Right lobe of liver (tissue), 6 donors: ENCODE results near the gene IWS1. TPM values are rescaled to one million over a fixed set of nuclear protein-coding genes. Genes with fewer than 3 reads are reported as not detected.
"Not testable (repeated sequence)": the region's sequence is repeated elsewhere in the genome, so short reads cannot be mapped to it uniquely, and the experiment has no call there.

Source experiments
- ATAC-seq, 4 donors: fragments of 200-7000 bp; cut with Tn5 transposase; one replicate each; pipeline ENCODE4 v1.9.1; 2020; ENCODE audit warnings: mild to moderate bottlenecking in 4 of 4, moderate library complexity in 4 of 4
- DNase-seq, 3 donors: peaks; one replicate each; pipeline ENCODE4 v3.0.0-alpha.2; 2020
- H3K27ac ChIP-seq, 3 donors: fragments of 200-600 bp; one replicate each; pipeline ENCODE4 v1.8.0; 2022
- H3K27me3 ChIP-seq, 2 donors: fragments of 200-600 bp; one replicate each; pipeline ENCODE4 v1.8.0; 2022
- H3K36me3 ChIP-seq, 4 donors: fragments of 200-600 bp; sonication (generic) in 1 of 4; one replicate each; pipeline versions ENCODE4 v1.5.1 to v1.8.0; 2017 to 2022; ENCODE audit warnings: control low read depth in 1 of 4
- H3K4me1 ChIP-seq, 4 donors: fragments of 200-600 bp; sonication (generic) in 1 of 4; one replicate each; pipeline versions ENCODE4 v1.5.1 to v1.8.0; 2017 to 2022; ENCODE audit warnings: control low read depth in 1 of 4
- H3K4me3 ChIP-seq, 3 donors: fragments of 200-600 bp; one replicate each; pipeline ENCODE4 v1.8.0; 2022
- H3K9me3 ChIP-seq, 4 donors: fragments of 200-600 bp; sonication (generic) in 1 of 4; one replicate each; pipeline versions ENCODE4 v1.5.1 to v1.8.0; 2017 to 2022; ENCODE audit warnings: control low read depth in 1 of 4
- CTCF ChIP-seq, 4 donors: fragments of 200-600 bp in 3 of 4; fragments of 450-650 bp in 1 of 4; IDR thresholded peaks; one replicate each; pipeline versions ENCODE4 v1.5.1 to v1.8.0; 2016 to 2022; ENCODE audit warnings: antibody characterized with exemption in 4 of 4, mild to moderate bottlenecking in 2 of 4
- POLR2A ChIP-seq: fragments of 450-650 bp; IDR thresholded peaks from one replicate; pipeline ENCODE4 v1.6.1; 2017; ENCODE audit warnings: antibody characterized with exemption, mild to moderate bottlenecking
- WGBS: methylation state at CpG from one replicate; pipeline ENCODE4 v1.1.6; 2018; ENCODE audit warnings: low coverage, low lambda C conversion rate; ENCODE audit not compliant: insufficient coverage; ENCODE audit errors: missing lambda C conversion rate; 5-methylcytosine and 5-hydroxymethylcytosine counted together
- intact Hi-C, 2 donors: fragments of 100-400 bp; cut with DNase I; formaldehyde crosslinking; loops; one replicate each; pipeline versions ENCODE4 v1.11.2 to v1.14.1; 2022
- total RNA-seq, 6 experiments: library from RNA; depleted of rRNA in 2 of 6; stranded (reverse); fragments of >200 nt in 2 of 6; fragmentation: NEBNext Ultra II Directional in 3 of 6; extraction: Animal tissue kit (Norgen Biotek cat#: 25700) in 3 of 6; gene quantifications; one replicate each; pipeline versions ENCODE4 v1.1.0 to v1.2.4, GENCODE V29; 2016 to 2023
- donor health status: DM: no; HTN: yes; CAD: no.
- donor health status: DM: no; HTN: no; CAD: no.
- donor health status: DM: no; HTN: no; CAD: no.
- donor health status: DM: no; HTN: yes; CAD: no.
- donor health status: DM: no; HTN: yes; CAD: no.

The IWS1 gene
- total RNA-seq, 6 experiments from 2014 or later: 15.7 to 27.9 (median 20.1) TPM

GRCh38 chr2:127573771-127574170 is 47.5 kb upstream of the IWS1 start:
- H3K4me3 ChIP-seq: no peak overlapping the region
- no peaks in the 10 kb centered on the region for H3K9me3 ChIP-seq
- no peaks in the 10 kb centered on the region for H3K36me3 ChIP-seq
- DNase-seq: peak in 1 of 3 donors; percentile 39
- no peak for ATAC-seq
- WGBS: 89% methylated on average over 13 of the region's 17 CpGs
- TF ChIP-seq CTCF (IDR thresholded peaks at IDR 0.05) (no peak), POLR2A (no peak)
- no peaks in the 10 kb centered on the region for H3K27me3 ChIP-seq
- no peaks in the 10 kb centered on the region for H3K4me1 ChIP-seq
- H3K27ac ChIP-seq: no peak overlapping the region
- intact Hi-C loops: no loop called here

- Histone ChIP-seq H3K4me1 (no peaks in the 10 kb centered on the region), H3K36me3 (no peaks in the 10 kb centered on the region), H3K27me3 (no peaks in the 10 kb centered on the region), H3K9me3 (no peaks in the 10 kb centered on the region), H3K27ac (no peak overlapping the region), H3K4me3 (no peak overlapping the region)
- TF ChIP-seq POLR2A: no peak
- no peak for TF ChIP-seq CTCF (IDR thresholded peaks at IDR 0.05)
- peak in 1 of 3 donors; percentile 18 for DNase-seq
- intact Hi-C loops: no loop called here
- WGBS: 92% methylated on average over 6 of the region's 6 CpGs
- no peak for ATAC-seq
These were observed 47.0 kb upstream of the IWS1 start for GRCh38 chr2:127573298-127573697.

GRCh38 chr2:127572841-127573240 is 46.6 kb upstream of the IWS1 start:
- H3K4me1 ChIP-seq: no peaks in the 10 kb centered on the region
- ATAC-seq (no peak), DNase-seq (peak in 1 of 3 donors; percentile 1)
- 55% methylated on average over 2 of the region's 5 CpGs for WGBS
- no peak overlapping the region for H3K27ac ChIP-seq
- TF ChIP-seq POLR2A (no peak), CTCF (IDR thresholded peaks at IDR 0.05) (no peak)
- no peaks in the 10 kb centered on the region for H3K9me3 ChIP-seq
- no peaks in the 10 kb centered on the region for H3K36me3 ChIP-seq
- H3K4me3 ChIP-seq: no peak overlapping the region
- no peaks in the 10 kb centered on the region for H3K27me3 ChIP-seq
- intact Hi-C loops: no loop called here

- H3K27me3 ChIP-seq, H3K36me3 ChIP-seq, intact Hi-C loops, H3K9me3 ChIP-seq, H3K4me3 ChIP-seq, H3K4me1 ChIP-seq, ATAC-seq, DNase-seq, H3K27ac ChIP-seq: not testable (repeated sequence)
- no CpG with 5 or more reads among the region's 2 CpGs for WGBS
These were observed 46.1 kb upstream of the IWS1 start for GRCh38 chr2:127572352-127572751.

GRCh38 chr2:127570282-127571250 is 44.3 kb upstream of the IWS1 start:
- H3K27ac ChIP-seq: no peak overlapping the region
- DNase-seq (peak in 1 of 3 donors; percentile 39), ATAC-seq (peak in 2 of 4 donors; percentile 23 to 24)
- no peaks in the 10 kb centered on the region for H3K9me3 ChIP-seq
- no peak overlapping the region for H3K4me3 ChIP-seq
- no peaks in the 10 kb centered on the region for H3K27me3 ChIP-seq
- intact Hi-C loops: no loop called here
- 59% methylated on average over 6 of the region's 18 CpGs for WGBS
- no peaks in the 10 kb centered on the region for H3K36me3 ChIP-seq
- no peaks in the 10 kb centered on the region for H3K4me1 ChIP-seq
- TF ChIP-seq CTCF (IDR thresholded peaks at IDR 0.05) (no peak), POLR2A (no peak)
